ENCODE data around the gene PACSIN2.

PACSIN2 gene

DNA sequence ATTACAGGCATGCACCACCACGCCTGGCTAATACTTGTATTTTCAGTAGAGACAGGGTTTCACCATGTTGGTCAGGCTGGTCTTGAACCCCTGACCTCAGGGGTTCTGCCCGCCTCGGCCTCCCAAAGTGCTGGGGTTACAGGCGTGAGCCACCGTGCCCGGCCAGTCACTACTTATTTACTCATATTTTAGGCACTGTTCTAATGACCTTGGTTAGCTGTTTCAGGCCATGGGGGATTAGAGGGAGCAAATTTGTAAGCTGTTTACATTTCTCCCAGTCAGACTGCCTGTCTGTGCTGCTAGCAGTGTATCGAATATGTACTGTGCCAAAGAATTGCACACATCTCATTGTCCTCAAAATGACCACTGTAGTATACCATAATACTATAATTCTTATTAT lies 32.7 kb upstream of the PACSIN2 start:
- Mint-ChIP-seq H3K27me3 (ENCODE audit: low read depth, poor library complexity) (no peaks in the 10 kb centered on the region), H3K4me3 (no peak overlapping the region), H3K27ac (no peak overlapping the region), H3K4me1 (peaks cover 9% of the 10 kb centered on the region), H3K9me3 (no peaks in the 10 kb centered on the region), H3K36me3 (ENCODE audit: low read depth) (peaks cover 19% of the 10 kb centered on the region)
- no peak for DNase-seq
- TF ChIP-seq, protein P1, sequence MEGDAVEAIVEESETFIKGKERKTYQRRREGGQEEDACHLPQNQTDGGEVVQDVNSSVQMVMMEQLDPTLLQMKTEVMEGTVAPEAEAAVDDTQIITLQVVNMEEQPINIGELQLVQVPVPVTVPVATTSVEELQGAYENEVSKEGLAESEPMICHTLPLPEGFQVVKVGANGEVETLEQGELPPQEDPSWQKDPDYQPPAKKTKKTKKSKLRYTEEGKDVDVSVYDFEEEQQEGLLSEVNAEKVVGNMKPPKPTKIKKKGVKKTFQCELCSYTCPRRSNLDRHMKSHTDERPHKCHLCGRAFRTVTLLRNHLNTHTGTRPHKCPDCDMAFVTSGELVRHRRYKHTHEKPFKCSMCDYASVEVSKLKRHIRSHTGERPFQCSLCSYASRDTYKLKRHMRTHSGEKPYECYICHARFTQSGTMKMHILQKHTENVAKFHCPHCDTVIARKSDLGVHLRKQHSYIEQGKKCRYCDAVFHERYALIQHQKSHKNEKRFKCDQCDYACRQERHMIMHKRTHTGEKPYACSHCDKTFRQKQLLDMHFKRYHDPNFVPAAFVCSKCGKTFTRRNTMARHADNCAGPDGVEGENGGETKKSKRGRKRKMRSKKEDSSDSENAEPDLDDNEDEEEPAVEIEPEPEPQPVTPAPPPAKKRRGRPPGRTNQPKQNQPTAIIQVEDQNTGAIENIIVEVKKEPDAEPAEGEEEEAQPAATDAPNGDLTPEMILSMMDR (IDR thresholded peaks at IDR 0.05), result no peak

DNA sequence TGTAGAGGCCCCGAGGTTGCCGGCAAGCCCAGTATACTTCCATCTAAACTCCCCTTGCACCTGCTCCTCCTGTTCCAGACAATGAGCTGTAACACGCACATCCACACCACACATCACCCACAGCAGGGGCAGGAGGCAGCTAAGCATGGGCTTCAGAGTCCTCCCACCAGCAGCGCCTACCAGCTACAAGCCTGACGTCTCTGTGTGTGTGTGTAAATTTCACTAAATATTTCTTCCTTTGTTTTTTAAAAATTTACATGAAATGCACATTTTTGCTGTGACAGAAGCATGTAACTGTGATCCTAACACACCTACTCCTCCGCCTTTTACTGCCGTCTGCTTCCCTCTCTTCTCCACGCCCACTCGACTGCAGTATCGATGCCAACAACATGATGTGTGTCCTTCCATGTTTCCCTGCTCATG lies 29.4 kb upstream of the PACSIN2 start:
- DNase-seq, result no peak
- peaks cover 5% of the 10 kb centered on the region for H3K36me3 Mint-ChIP-seq (ENCODE audit: low read depth)
- no peaks in the 10 kb centered on the region for H3K27me3 Mint-ChIP-seq (ENCODE audit: low read depth, poor library complexity)
- H3K4me1 Mint-ChIP-seq, result peaks cover 14% of the 10 kb centered on the region
- TF ChIP-seq, protein P1 (IDR thresholded peaks at IDR 0.05), result no peak
- H3K27ac Mint-ChIP-seq, result peak overlapping the region; percentile 68
- H3K4me3 Mint-ChIP-seq, result no peak overlapping the region
- no peaks in the 10 kb centered on the region for H3K9me3 Mint-ChIP-seq

DNA sequence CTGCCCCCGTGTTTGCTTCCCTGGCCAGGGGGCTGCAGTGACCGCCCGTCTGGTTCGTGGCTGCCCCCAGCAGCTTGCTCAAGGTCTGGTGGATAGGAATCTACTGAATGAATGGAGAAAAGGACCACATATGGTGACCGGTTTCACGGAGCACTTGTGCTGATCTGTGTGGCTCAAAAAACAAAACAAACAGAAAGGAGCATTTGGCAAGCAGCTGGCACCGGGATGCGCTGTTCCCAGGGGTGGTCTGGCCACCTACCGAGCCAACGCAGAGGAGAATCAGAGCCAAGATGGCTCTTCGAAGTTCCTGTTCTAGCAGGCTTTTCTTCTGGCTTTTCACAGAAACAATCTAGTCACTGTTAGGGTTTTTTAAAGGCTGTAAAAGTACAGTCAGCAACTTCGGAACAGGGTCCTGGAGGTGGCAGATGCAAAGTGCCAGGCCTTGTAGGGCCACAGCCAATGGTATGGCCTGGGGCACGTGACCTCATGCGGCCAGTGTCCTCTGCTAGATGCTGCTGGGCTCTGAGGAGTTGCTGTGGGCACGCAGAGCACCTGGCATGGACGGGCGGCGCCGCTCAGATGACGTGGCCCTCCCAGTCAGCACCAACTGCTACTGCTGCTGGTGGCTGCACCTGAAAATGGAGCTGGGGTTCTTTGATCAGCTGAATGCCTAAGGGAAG lies 27.3 kb upstream of the PACSIN2 start:
- Mint-ChIP-seq H3K4me1 (peaks cover 26% of the 10 kb centered on the region), H3K27ac (no peak overlapping the region)
- DNase-seq, result no peak

DNA sequence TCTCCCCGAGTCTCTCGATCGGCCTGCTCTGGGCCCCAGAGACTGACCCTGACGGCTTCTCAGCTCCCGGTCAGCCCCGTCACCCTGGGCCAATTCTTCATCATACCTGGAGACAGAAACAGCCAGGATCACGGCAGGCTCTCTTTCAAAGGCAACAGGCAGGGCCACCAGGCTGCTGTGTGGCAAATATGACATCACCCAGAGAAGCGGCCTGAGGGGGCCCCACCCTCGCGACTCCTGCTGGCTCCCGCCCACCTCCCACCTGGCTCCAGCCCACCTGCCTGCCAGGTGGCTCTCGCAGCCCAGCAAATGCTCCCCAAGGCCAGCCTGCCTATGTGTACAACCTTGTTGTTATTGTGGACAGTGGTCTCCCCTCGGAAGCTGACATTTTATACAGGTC lies 24.9 kb upstream of the PACSIN2 start:
- Mint-ChIP-seq H3K4me1 (peaks cover 39% of the 10 kb centered on the region), H3K4me3 (no peak overlapping the region), H3K27me3 (ENCODE audit: low read depth, poor library complexity) (peaks cover 3% of the 10 kb centered on the region), H3K36me3 (ENCODE audit: low read depth) (peaks cover 6% of the 10 kb centered on the region), H3K27ac (peak overlapping the region; percentile 61), H3K9me3 (no peaks in the 10 kb centered on the region)
- DNase-seq, result no peak
- TF ChIP-seq, protein P1 (IDR thresholded peaks at IDR 0.05), result no peak

More for the DNA sequence above, 27.3 kb upstream of the PACSIN2 start:
- Mint-ChIP-seq H3K9me3 (no peaks in the 10 kb centered on the region), H3K4me3 (no peak overlapping the region), H3K36me3 (ENCODE audit: low read depth) (peaks cover 10% of the 10 kb centered on the region), H3K27me3 (ENCODE audit: low read depth, poor library complexity) (peaks cover 3% of the 10 kb centered on the region)
- TF ChIP-seq, protein P1 (IDR thresholded peaks at IDR 0.05), result no peak

DNA sequence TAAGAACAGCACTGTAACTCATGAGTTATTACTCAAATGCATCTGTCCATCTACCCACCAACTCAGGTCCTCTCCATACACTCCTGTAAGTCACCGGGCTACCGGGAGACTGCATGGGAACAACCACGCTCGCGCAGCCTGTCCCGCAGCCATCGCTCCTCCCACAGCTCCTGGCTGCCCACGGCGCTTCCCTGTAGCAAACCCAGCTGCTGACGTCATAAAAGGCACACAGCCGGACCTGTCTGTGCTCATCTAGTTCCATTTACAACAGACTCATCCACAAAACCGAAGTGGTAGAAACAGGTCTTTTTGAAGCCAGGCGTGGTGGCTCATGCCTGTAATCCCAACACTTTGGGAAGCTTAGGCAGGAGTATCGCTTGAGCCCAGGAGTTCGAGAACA lies 23.4 kb upstream of the PACSIN2 start:
- H3K27me3 Mint-ChIP-seq (ENCODE audit: low read depth, poor library complexity), result peaks cover 7% of the 10 kb centered on the region
- peaks cover 6% of the 10 kb centered on the region for H3K36me3 Mint-ChIP-seq (ENCODE audit: low read depth)
- no peaks in the 10 kb centered on the region for H3K9me3 Mint-ChIP-seq
- TF ChIP-seq, protein P1 (IDR thresholded peaks at IDR 0.05), result no peak
- no peak overlapping the region for H3K4me3 Mint-ChIP-seq
- H3K27ac Mint-ChIP-seq, result peak overlapping the region; percentile 80
- peaks cover 34% of the 10 kb centered on the region for H3K4me1 Mint-ChIP-seq
- no peak for DNase-seq

DNA sequence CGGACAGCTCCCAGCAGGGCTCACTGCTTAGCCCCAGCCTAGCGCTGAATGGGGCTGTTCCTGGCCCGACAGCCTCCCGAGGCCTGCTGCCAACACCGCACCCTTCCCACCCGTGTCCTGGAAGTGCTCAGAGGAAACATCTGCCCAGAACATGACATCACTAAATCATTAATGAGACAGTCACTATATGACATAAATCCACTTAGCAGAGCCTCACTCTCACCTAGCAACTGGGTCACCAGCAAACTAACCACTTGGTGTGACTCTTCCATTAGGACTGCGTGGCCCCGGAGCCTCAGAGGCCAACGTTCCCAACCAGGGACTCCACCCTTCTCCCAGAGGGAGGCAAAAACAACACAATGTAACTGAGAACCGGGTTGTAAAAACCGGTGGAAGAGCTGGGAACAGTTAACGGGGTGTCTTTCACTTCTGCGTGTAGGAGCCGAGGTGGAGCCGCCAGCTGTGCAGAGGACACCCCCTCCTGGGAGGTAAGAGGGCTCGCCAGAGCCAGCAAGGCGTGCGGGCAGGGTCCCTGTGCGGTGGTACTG lies 21.4 kb upstream of the PACSIN2 start:
- Mint-ChIP-seq H3K27ac (peak overlapping the region; percentile 53), H3K4me1 (peaks cover 29% of the 10 kb centered on the region), H3K36me3 (ENCODE audit: low read depth) (peaks cover 6% of the 10 kb centered on the region), H3K27me3 (ENCODE audit: low read depth, poor library complexity) (peaks cover 7% of the 10 kb centered on the region), H3K4me3 (no peak overlapping the region), H3K9me3 (no peaks in the 10 kb centered on the region)
- DNase-seq, result no peak
- TF ChIP-seq, protein P1 (IDR thresholded peaks at IDR 0.05), result no peak

Data from nephron progenitor cell (in vitro differentiated cells).